ENCODE results near the gene GALNTL6. TPM values are rescaled to one million over a fixed set of nuclear protein-coding genes. Genes with fewer than 3 reads are reported as not detected.

GALNTL6 gene
- total RNA-seq, 2 donors from 2014 or later: 0.92 to 3.8 TPM

GRCh38 chr4:172073590-172073989 is 260.4 kb downstream of the GALNTL6 start:
- no peaks in the 10 kb centered on the region for H3K36me3 ChIP-seq
- no peak for ATAC-seq (ENCODE audit: insufficient number of reproducible peaks, low FRiP score, low read depth)
- H3K4me3 ChIP-seq: no peak overlapping the region
- no peaks in the 10 kb centered on the region for H3K27me3 ChIP-seq (replicated peaks; ENCODE audit: insufficient read depth)
- H3K4me1 ChIP-seq (ENCODE audit: control insufficient read depth in 1 of 2, low read depth in 2 of 2): no peaks in the 10 kb centered on the region
- TF ChIP-seq CTCF (IDR thresholded peaks at IDR 0.05): no peak
- no peaks in the 10 kb centered on the region for H3K9me3 ChIP-seq
- no peak overlapping the region for H3K27ac ChIP-seq
- no peak for DNase-seq (ENCODE audit: low spot score)

DNA sequence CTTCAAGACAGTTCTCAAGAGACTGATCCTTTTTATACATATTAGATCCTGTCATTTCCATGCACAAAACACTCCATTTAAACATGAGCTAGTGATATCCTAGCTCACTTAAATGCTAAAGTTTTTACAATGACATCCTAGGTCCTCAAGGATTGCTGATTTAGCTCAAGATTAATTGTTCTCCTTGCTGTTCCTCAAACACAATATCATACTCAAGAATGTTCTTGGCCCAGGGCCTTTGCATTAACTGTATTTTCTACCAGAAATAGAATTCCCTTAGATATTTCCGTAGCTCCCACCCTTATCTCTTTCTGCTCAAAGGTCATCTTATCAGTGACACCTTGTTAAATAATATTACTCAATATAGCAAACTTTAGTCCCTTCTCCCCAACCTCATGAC is 270.1 kb downstream of the GALNTL6 start:
- ATAC-seq (ENCODE audit: insufficient number of reproducible peaks, low FRiP score, low read depth): no peak
- no peak for DNase-seq (ENCODE audit: low spot score)
- no peak for TF ChIP-seq CTCF (IDR thresholded peaks at IDR 0.05)
- Histone ChIP-seq H3K4me3 (no peak overlapping the region), H3K9me3 (no peaks in the 10 kb centered on the region), H3K27ac (no peak overlapping the region), H3K36me3 (no peaks in the 10 kb centered on the region), H3K27me3 (replicated peaks; ENCODE audit: insufficient read depth) (no peaks in the 10 kb centered on the region), H3K4me1 (ENCODE audit: control insufficient read depth in 1 of 2, low read depth in 2 of 2) (no peaks in the 10 kb centered on the region)

GRCh38 chr4:172088556-172088955 is 275.4 kb downstream of the GALNTL6 start:
- Histone ChIP-seq H3K9me3 (no peaks in the 10 kb centered on the region), H3K27ac (no peak overlapping the region), H3K27me3 (replicated peaks; ENCODE audit: insufficient read depth) (no peaks in the 10 kb centered on the region), H3K4me3 (no peak overlapping the region), H3K4me1 (ENCODE audit: control insufficient read depth in 1 of 2, low read depth in 2 of 2) (no peaks in the 10 kb centered on the region), H3K36me3 (no peaks in the 10 kb centered on the region)
- no peak for ATAC-seq (ENCODE audit: insufficient number of reproducible peaks, low FRiP score, low read depth)
- no peak for TF ChIP-seq CTCF (IDR thresholded peaks at IDR 0.05)
- no peak for DNase-seq (ENCODE audit: low spot score)

DNA sequence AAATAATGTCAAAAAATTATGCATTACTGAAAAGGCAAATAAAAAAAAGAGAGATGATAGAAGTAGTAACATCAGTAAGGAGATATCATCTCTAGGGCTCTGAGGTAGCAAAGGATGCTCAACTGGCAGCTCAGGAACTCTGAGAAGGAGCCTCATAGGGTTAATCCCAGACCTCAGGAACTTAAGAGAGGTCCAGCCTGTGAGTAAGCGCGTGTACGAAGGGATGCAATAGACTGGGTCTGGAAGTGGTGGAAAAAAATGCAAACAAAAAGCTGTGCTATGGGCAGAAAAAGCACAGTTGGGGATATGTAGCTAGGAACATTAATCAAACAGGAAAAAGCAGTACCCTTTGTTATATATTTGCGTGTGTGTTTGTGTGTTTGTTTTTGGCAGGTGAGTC is 282.0 kb downstream of the GALNTL6 start:
- no peaks in the 10 kb centered on the region for H3K4me1 ChIP-seq (ENCODE audit: control insufficient read depth in 1 of 2, low read depth in 2 of 2)
- no peak overlapping the region for H3K27ac ChIP-seq
- H3K27me3 ChIP-seq (replicated peaks; ENCODE audit: insufficient read depth): no peaks in the 10 kb centered on the region
- no peak for TF ChIP-seq CTCF (IDR thresholded peaks at IDR 0.05)
- H3K36me3 ChIP-seq: no peaks in the 10 kb centered on the region
- H3K4me3 ChIP-seq: no peak overlapping the region
- no peaks in the 10 kb centered on the region for H3K9me3 ChIP-seq
- ATAC-seq (ENCODE audit: insufficient number of reproducible peaks, low FRiP score, low read depth) (no peak), DNase-seq (ENCODE audit: low spot score) (no peak)

DNA sequence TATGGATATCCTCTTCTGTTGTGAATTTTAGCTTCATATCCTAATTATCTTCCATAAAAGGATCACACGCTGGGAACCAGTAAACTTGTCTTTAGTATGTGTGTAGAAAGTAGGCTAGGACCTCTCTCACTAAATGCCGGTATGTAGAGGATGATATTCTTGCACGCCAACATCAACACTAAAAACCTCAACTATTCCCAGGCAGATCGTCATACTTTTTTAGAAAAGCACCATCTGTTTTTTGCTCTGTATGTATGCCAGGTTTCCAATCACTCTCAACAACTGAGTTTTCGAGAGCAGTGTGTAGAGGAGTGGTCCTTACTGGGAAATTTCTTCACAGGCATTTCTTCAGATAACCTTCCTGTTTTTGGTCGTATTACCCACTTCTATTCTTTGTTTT is 283.6 kb downstream of the GALNTL6 start:
- no peak for ATAC-seq (ENCODE audit: insufficient number of reproducible peaks, low FRiP score, low read depth)
- Histone ChIP-seq H3K27ac (no peak overlapping the region), H3K27me3 (replicated peaks; ENCODE audit: insufficient read depth) (no peaks in the 10 kb centered on the region), H3K9me3 (no peaks in the 10 kb centered on the region), H3K4me3 (no peak overlapping the region), H3K36me3 (no peaks in the 10 kb centered on the region), H3K4me1 (ENCODE audit: control insufficient read depth in 1 of 2, low read depth in 2 of 2) (no peaks in the 10 kb centered on the region)
- DNase-seq (ENCODE audit: low spot score): no peak
- TF ChIP-seq CTCF (IDR thresholded peaks at IDR 0.05): no peak

All from thoracic aorta (tissue), 2 donors.